Subcutaneous adipose tissue (tissue), 4 donors: ENCODE data around the gene FAM50B. TPM values are rescaled to one million over a fixed set of nuclear protein-coding genes. Genes with fewer than 3 reads are reported as not detected.

Source experiments
- total RNA-seq, 4 donors: library from RNA; depleted of rRNA; stranded (reverse); fragments of >200 nt; gene quantifications; one replicate each; pipeline ENCODE4 v1.1.0, GENCODE V29; 2016
- TF ChIP-seq, protein P1 (sequence below): fragments of 450-650 bp; IDR thresholded peaks from one replicate; pipeline ENCODE4 v1.5.1; 2016; ENCODE audit warnings: low read depth, mild to moderate bottlenecking, control low read depth, antibody characterized with exemption, moderate library complexity

The FAM50B gene
- total RNA-seq, 4 donors from 2014 or later: 4.7 to 18.3 (median 8.3) TPM

DNA sequence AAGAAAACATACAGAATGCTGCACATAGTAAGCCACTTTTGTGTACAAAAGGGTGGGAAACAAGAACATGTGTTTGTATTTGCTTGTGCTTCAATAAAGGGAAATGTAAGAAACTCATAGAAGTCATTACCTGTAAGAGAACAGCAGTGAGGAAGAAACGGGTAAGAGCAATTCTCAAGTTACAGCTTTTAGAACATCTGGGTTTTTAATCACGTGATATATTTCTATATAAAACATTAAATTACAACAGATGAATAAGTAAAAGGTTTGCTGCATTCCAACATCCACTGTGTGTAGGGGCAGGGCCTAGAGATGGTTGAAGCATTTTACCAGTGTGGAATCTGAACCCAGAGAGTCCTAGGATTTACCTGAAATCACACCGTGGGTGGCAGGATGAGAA lies 36.6 kb upstream of the FAM50B start:
- TF ChIP-seq, protein P1, sequence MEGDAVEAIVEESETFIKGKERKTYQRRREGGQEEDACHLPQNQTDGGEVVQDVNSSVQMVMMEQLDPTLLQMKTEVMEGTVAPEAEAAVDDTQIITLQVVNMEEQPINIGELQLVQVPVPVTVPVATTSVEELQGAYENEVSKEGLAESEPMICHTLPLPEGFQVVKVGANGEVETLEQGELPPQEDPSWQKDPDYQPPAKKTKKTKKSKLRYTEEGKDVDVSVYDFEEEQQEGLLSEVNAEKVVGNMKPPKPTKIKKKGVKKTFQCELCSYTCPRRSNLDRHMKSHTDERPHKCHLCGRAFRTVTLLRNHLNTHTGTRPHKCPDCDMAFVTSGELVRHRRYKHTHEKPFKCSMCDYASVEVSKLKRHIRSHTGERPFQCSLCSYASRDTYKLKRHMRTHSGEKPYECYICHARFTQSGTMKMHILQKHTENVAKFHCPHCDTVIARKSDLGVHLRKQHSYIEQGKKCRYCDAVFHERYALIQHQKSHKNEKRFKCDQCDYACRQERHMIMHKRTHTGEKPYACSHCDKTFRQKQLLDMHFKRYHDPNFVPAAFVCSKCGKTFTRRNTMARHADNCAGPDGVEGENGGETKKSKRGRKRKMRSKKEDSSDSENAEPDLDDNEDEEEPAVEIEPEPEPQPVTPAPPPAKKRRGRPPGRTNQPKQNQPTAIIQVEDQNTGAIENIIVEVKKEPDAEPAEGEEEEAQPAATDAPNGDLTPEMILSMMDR: no peak

DNA sequence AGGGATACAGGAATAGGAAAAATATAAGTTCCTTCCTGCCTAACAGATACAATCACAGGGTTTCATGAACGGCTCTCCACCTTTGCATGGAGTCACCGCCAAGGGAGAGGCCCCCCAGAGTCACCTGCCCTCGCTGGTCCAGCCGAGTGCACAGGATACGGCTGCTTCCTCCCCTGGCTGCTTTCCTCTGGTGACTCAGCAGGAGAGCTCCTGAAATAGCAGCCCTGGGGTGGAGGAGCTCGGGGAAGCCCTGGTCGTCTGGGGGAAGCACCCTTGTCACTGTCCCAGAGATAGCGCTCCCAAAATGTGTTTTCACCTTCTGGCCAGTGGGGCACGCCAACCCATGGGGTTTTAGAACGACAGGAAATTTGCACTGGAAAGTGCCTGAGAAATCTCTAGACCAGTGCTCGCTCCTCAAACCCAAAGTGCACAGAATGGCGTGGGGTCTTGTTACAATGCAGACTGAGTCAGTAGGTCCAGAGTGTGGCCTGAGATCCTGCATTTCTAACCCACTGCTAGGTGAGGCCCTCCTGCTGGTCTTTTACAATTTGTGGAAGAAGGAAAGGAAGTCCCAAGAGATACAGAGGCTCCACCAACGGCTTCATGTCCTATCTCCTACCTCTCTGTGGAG lies 35.9 kb upstream of the FAM50B start:
- TF ChIP-seq, protein P1: no peak

DNA sequence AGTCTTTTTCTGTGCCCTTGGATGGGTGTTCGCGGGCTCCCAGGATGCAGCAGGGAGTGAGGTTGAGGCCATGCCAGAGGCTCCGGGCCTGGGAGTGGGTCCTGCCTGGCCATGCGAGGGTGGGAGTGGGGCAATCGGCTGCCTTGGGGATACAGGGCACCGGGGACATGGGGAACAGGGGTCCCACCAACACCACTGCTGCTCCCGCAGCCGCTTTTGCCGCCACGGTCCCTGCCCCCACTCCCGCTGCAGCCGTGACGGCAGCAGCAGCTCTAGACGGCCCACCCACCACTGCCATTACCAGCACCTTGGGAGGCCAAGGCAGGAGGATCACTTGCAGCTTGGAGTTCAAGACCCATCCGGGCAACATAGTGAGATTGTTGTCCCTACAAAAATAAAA lies 35.3 kb upstream of the FAM50B start:
- TF ChIP-seq, protein P1: no peak

DNA sequence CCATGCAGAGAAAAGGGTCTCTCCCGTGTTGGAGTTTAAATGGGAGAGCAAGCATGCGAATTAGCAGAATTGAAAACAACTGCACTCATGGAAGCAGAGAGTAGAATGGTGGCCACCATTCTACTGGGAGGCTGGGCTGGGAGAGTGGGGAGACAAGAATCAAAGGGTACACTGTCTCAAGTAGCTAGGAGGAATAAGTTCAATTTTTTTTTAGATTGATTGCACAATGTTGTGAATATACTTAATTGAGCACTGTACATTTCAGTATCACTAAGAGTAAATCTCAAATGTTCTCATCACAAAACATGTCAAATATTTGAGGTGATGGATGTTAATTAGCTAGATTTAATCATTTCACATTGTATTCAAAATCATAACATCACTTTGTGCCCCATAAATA lies 34.6 kb upstream of the FAM50B start:
- TF ChIP-seq, protein P1: no peak

DNA sequence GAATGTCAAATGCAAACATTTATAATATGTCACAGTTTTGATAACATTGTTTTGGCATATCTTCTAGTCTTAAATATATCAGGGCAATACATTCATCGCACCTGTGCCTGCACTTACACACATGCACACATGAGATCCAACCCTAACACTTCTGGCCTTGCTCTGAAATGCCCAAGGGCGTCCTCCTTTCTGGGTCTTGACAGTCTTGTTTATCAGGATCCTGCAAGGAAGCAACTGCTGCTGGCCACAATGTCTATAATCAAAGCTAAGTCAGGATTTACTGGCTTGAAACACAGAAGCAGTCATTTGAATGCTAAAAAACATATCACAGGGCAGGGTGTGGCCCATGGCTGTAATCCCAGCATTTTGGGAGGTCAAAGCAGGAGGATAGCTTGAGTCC lies 32.9 kb upstream of the FAM50B start:
- TF ChIP-seq, protein P1: no peak

DNA sequence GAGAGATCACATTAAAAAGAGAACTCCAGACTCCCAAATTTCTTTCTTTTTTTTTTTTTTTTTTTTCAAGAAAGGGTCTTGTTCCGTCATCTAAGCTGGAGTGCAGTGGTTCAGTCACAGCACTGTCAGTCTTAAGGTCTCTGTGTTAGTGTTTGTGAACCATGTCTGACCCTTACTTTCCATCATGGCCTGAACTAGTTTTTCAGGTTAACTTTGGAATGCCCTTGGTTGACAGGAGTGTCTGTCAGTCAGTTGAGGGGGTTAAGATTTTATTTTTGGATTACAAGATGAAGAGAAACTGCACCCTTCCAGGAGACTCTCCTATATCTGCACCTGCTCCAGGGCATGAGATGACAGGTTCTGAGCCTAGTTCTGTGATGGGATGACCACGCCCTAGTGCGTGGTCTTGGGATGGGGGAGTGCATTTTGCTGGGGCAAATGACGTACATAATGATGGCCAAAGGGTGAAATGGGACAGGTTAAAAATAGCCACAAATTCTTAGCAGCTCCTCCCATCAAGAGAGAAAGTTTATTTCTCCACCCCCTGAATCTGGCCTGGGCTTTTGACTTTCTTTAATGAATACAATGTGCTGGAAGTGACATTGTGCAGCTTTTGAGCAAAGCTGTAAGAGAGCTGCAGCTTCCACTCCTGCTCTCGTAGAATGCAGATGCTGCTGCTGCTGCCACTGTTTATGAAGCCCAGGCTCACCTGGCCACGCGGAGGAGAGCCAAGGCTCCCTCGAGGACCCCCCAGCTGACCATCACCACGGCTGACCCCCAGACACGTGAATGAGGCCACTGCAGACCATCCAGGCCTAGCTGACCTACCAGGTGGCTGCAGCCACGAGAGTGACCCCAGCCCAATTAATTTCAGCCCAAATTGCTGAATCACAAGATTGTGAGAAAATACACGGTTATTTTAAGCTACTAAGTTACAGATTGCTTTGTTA lies 29.7 kb upstream of the FAM50B start:
- TF ChIP-seq, protein P1: no peak

DNA sequence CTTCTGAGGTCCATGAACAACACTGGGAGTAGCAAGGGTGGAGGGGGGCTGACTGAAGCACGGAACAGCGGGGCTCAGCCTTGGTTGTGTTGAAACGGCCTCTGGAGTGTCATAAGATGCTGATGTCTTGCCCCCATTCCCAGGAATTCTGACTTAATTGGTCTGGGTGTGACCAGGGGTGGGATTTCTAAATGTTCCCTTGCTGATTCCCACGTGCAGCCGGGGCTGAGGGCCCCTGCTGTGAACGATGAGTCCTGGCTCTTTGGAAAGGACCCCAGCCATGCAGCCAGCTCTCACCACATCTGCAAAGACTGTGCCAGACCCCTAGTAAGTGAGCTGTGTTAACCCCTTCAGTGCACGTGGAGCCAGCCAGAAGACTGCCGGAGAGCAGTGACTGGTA lies 28.6 kb upstream of the FAM50B start:
- TF ChIP-seq, protein P1: no peak
